ENCODE results near the gene YKT6. TPM values are rescaled to one million over a fixed set of nuclear protein-coding genes. Genes with fewer than 3 reads are reported as not detected.
"Not testable (repeated sequence)": the region's sequence is repeated elsewhere in the genome, so short reads cannot be mapped to it uniquely, and the experiment has no call there.

Gene YKT6
- total RNA-seq, 4 donors from 2014 or later, result 46.6 to 80.1 (median 68.0) TPM

- no peak overlapping the region for H3K4me3 ChIP-seq
- no peaks in the 10 kb centered on the region for H3K36me3 ChIP-seq
- in situ Hi-C loops (cut with MboI; ENCODE audit: low pct_ligation_motif_present in 1 of 4, low pct_unique_long_range_greater_than_20kb in 1 of 4, low sequenced_read_pairs in 3 of 4), result no loop called here
- no peak overlapping the region for H3K27ac ChIP-seq
- no peaks in the 10 kb centered on the region for H3K9me3 ChIP-seq
- intact Hi-C loops (cut with DNase I; ENCODE audit: low total_unique reads), result no loop called here
- no peaks in the 10 kb centered on the region for H3K4me1 ChIP-seq
- WGBS, 2 donors (ENCODE audit: low coverage in 1 of 2), result 44% methylated on average over 1 of the region's 1 CpG; no CpG with 5 or more reads in 1 of the 2 donors
- H3K27me3 ChIP-seq, result no peaks in the 10 kb centered on the region
- TF ChIP-seq POLR2A (IDR thresholded peaks at IDR 0.05) (no peak), EP300 (IDR thresholded peaks at IDR 0.05; ENCODE audit: low read depth) (no peak), POLR2AphosphoS5 (IDR thresholded peaks at IDR 0.05) (no peak)
- TF ChIP-seq, protein P1, sequence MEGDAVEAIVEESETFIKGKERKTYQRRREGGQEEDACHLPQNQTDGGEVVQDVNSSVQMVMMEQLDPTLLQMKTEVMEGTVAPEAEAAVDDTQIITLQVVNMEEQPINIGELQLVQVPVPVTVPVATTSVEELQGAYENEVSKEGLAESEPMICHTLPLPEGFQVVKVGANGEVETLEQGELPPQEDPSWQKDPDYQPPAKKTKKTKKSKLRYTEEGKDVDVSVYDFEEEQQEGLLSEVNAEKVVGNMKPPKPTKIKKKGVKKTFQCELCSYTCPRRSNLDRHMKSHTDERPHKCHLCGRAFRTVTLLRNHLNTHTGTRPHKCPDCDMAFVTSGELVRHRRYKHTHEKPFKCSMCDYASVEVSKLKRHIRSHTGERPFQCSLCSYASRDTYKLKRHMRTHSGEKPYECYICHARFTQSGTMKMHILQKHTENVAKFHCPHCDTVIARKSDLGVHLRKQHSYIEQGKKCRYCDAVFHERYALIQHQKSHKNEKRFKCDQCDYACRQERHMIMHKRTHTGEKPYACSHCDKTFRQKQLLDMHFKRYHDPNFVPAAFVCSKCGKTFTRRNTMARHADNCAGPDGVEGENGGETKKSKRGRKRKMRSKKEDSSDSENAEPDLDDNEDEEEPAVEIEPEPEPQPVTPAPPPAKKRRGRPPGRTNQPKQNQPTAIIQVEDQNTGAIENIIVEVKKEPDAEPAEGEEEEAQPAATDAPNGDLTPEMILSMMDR (IDR thresholded peaks at IDR 0.05), result no peak
- no peak for DNase-seq
Measured at GRCh38 chr7:44163591-44163990, 37.2 kb upstream of the YKT6 start.

- Histone ChIP-seq H3K27ac (no peak overlapping the region), H3K9me3 (no peaks in the 10 kb centered on the region), H3K27me3 (no peaks in the 10 kb centered on the region), H3K4me3 (no peak overlapping the region), H3K36me3 (no peaks in the 10 kb centered on the region), H3K4me1 (no peaks in the 10 kb centered on the region)
- in situ Hi-C loops (cut with MboI; ENCODE audit: low pct_ligation_motif_present in 1 of 4, low pct_unique_long_range_greater_than_20kb in 1 of 4, low sequenced_read_pairs in 3 of 4) (no loop called here), intact Hi-C loops (cut with DNase I; ENCODE audit: low total_unique reads) (no loop called here)
- DNase-seq, result no peak
- TF ChIP-seq EP300 (IDR thresholded peaks at IDR 0.05; ENCODE audit: low read depth) (no peak), POLR2AphosphoS5 (IDR thresholded peaks at IDR 0.05) (no peak), POLR2A (IDR thresholded peaks at IDR 0.05) (no peak)
- TF ChIP-seq, protein P1 (IDR thresholded peaks at IDR 0.05), result no peak
Measured at GRCh38 chr7:44167920-44168319, 32.9 kb upstream of the YKT6 start.

GRCh38 chr7:44171901-44172300 is 28.9 kb upstream of the YKT6 start:
- H3K36me3 ChIP-seq; DNase-seq; in situ Hi-C loops (cut with MboI; ENCODE audit: low pct_ligation_motif_present in 1 of 4, low pct_unique_long_range_greater_than_20kb in 1 of 4, low sequenced_read_pairs in 3 of 4); H3K4me1 ChIP-seq; H3K9me3 ChIP-seq; H3K27me3 ChIP-seq; H3K27ac ChIP-seq; intact Hi-C loops (cut with DNase I; ENCODE audit: low total_unique reads); H3K4me3 ChIP-seq: not testable (repeated sequence)
- WGBS, 2 donors (ENCODE audit: low coverage in 1 of 2), result 93 to 97% methylated on average over 7 to 9 of the region's 9 CpGs

DNA sequence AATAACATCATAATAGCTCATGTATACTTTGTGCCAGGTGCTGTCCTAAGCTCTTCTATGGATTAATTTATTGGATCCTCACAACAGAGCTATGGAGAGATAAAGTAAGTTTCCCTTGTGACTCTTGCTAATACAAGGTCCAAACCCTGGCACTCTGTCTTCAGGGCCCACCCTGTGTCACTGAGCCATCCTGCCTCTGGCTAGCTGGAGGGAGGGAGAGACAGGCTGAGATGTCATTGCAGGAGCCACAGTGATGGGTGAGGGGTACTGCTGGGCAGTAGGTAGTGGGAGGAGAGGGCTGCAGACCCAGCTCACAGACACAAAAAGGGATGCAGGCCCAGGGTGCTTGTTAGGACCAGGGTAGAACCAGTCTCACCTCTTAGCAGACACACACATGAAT is 28.4 kb upstream of the YKT6 start:
- no peaks in the 10 kb centered on the region for H3K36me3 ChIP-seq
- no peak overlapping the region for H3K27ac ChIP-seq
- no peaks in the 10 kb centered on the region for H3K4me1 ChIP-seq
- TF ChIP-seq EP300 (IDR thresholded peaks at IDR 0.05; ENCODE audit: low read depth), result no peak
- no peak for TF ChIP-seq POLR2AphosphoS5 (IDR thresholded peaks at IDR 0.05)
- TF ChIP-seq POLR2A (IDR thresholded peaks at IDR 0.05), result no peak
- TF ChIP-seq, protein P1 (IDR thresholded peaks at IDR 0.05), result no peak
- no peak overlapping the region for H3K4me3 ChIP-seq
- in situ Hi-C loops (cut with MboI; ENCODE audit: low pct_ligation_motif_present in 1 of 4, low pct_unique_long_range_greater_than_20kb in 1 of 4, low sequenced_read_pairs in 3 of 4), result no loop called here
- intact Hi-C loops (cut with DNase I; ENCODE audit: low total_unique reads), result no loop called here
- H3K9me3 ChIP-seq, result no peaks in the 10 kb centered on the region
- H3K27me3 ChIP-seq, result no peaks in the 10 kb centered on the region
- DNase-seq, result no peak

- TF ChIP-seq EP300 (IDR thresholded peaks at IDR 0.05; ENCODE audit: low read depth) (no peak), POLR2AphosphoS5 (IDR thresholded peaks at IDR 0.05) (no peak), POLR2A (IDR thresholded peaks at IDR 0.05) (no peak)
- TF ChIP-seq, protein P1 (IDR thresholded peaks at IDR 0.05), result no peak
- in situ Hi-C loops (cut with MboI; ENCODE audit: low pct_ligation_motif_present in 1 of 4, low pct_unique_long_range_greater_than_20kb in 1 of 4, low sequenced_read_pairs in 3 of 4) (no loop called here), intact Hi-C loops (cut with DNase I; ENCODE audit: low total_unique reads) (no loop called here)
- H3K4me3 ChIP-seq, result no peak overlapping the region
- no peaks in the 10 kb centered on the region for H3K4me1 ChIP-seq
- H3K27ac ChIP-seq, result no peak overlapping the region
- no peaks in the 10 kb centered on the region for H3K9me3 ChIP-seq
- no peaks in the 10 kb centered on the region for H3K27me3 ChIP-seq
- DNase-seq, result no peak
- WGBS, 2 donors (ENCODE audit: low coverage in 1 of 2), result 87 to 90% methylated on average over 6 of the region's 6 CpGs
- no peaks in the 10 kb centered on the region for H3K36me3 ChIP-seq
Measured at GRCh38 chr7:44172803-44173424, 27.9 kb upstream of the YKT6 start.

Data from transverse colon (tissue), 4 donors.